SJCRH30 (cell line): ENCODE data around the gene MGAT3. TPM values are rescaled to one million over a fixed set of nuclear protein-coding genes. Genes with fewer than 3 reads are reported as not detected.
"Not testable (repeated sequence)": the region's sequence is repeated elsewhere in the genome, so short reads cannot be mapped to it uniquely, and the experiment has no call there.

Experiments used
- DNase-seq, 2 experiments: peaks; one replicate each; pipeline ENCODE4 v3.0.0-alpha.2; 2015 to 2020
- H3K27ac ChIP-seq: fragments of 250-450 bp; sonication (Bioruptor Pico); 2 replicates; pipeline ENCODE4 v1.5.1; 2020; ENCODE audit warnings: mild to moderate bottlenecking, moderate library complexity
- H3K27me3 ChIP-seq: fragments of 250-450 bp; sonication (Bioruptor Pico); 2 replicates; pipeline ENCODE4 v1.5.1; 2020; ENCODE audit warnings: mild to moderate bottlenecking, moderate library complexity
- H3K36me3 ChIP-seq: fragments of 250-450 bp; sonication (Bioruptor Pico); 2 replicates; pipeline ENCODE4 v1.5.1; 2020; ENCODE audit warnings: mild to moderate bottlenecking, moderate library complexity
- H3K4me1 ChIP-seq: fragments of 250-450 bp; sonication (Bioruptor Pico); 2 replicates; pipeline ENCODE4 v1.5.1; 2020; ENCODE audit warnings: mild to moderate bottlenecking, moderate library complexity
- H3K4me3 ChIP-seq: fragments of 250-450 bp; sonication (Bioruptor Pico); 2 replicates; pipeline ENCODE4 v1.5.1; 2020; ENCODE audit warnings: mild to moderate bottlenecking, moderate library complexity
- H3K9me3 ChIP-seq: fragments of 250-450 bp; sonication (Bioruptor Pico); replicated peaks from 2 replicates; pipeline ENCODE4 v1.5.1; 2020; ENCODE audit warnings: mild to moderate bottlenecking, moderate library complexity
- total RNA-seq: library from RNA; depleted of rRNA; stranded (reverse); fragments of >200 nt; shearing (Covaris generic); gene quantifications from 2 replicates; pipeline ENCODE4 v1.2.3, GENCODE V29; 2014; rRNA removed

Gene MGAT3
- total RNA-seq = not detected in 2 replicates

GRCh38 chr22:39456522-39457197, at the start of gene MGAT3:
Gene MGAT3 (plus strand): TSS chr22:39457012. CDS start chr22:39487348, 30,336 bp downstream.
- Histone ChIP-seq H3K27ac (no peak within 1 kb of the TSS), H3K27me3 (peaks cover 8% of the 10 kb centered on the region), H3K36me3 (no peaks in the 10 kb centered on the region), H3K9me3 (no peaks in the 10 kb centered on the region), H3K4me1 (peaks cover 14% of the 10 kb centered on the region), H3K4me3 (no peak within 1 kb of the TSS)
- DNase-seq = no peak

GRCh38 chr22:39408173-39408572, 48.6 kb upstream of the MGAT3 start:
- no peaks in the 10 kb centered on the region for H3K9me3 ChIP-seq

GRCh38 chr22:39408807-39409206, 48.0 kb upstream of the MGAT3 start:
- DNase-seq = no peak
- no peak overlapping the region for H3K27ac ChIP-seq
- no peaks in the 10 kb centered on the region for H3K9me3 ChIP-seq
- H3K4me3 ChIP-seq = no peak overlapping the region
- H3K27me3 ChIP-seq = no peaks in the 10 kb centered on the region
- H3K36me3 ChIP-seq = no peaks in the 10 kb centered on the region
- H3K4me1 ChIP-seq = peaks cover 6% of the 10 kb centered on the region; the same call in 1 of the 2 replicates

More at GRCh38 chr22:39408173-39408572, 48.6 kb upstream of the MGAT3 start:
- no peaks in the 10 kb centered on the region for H3K27me3 ChIP-seq
- H3K4me1 ChIP-seq = peaks cover 6% of the 10 kb centered on the region; the same call in 1 of the 2 replicates
- H3K36me3 ChIP-seq = no peaks in the 10 kb centered on the region
- no peak overlapping the region for H3K27ac ChIP-seq
- no peak overlapping the region for H3K4me3 ChIP-seq
- DNase-seq = no peak

GRCh38 chr22:39409516-39410029, 47.2 kb upstream of the MGAT3 start:
- Histone ChIP-seq H3K4me3 (no peak overlapping the region), H3K9me3 (no peaks in the 10 kb centered on the region), H3K27me3 (no peaks in the 10 kb centered on the region), H3K36me3 (no peaks in the 10 kb centered on the region), H3K27ac (no peak overlapping the region), H3K4me1 (peaks cover 6% of the 10 kb centered on the region; the same call in 1 of the 2 replicates)
- DNase-seq = no peak

GRCh38 chr22:39410264-39410663, 46.5 kb upstream of the MGAT3 start:
- Histone ChIP-seq H3K27ac (no peak overlapping the region), H3K36me3 (no peaks in the 10 kb centered on the region), H3K27me3 (no peaks in the 10 kb centered on the region), H3K9me3 (no peaks in the 10 kb centered on the region), H3K4me1 (peaks cover 6% of the 10 kb centered on the region; the same call in 1 of the 2 replicates), H3K4me3 (no peak overlapping the region)
- DNase-seq = no peak

- H3K27me3 ChIP-seq, DNase-seq, H3K27ac ChIP-seq, H3K4me3 ChIP-seq, H3K9me3 ChIP-seq, H3K4me1 ChIP-seq, H3K36me3 ChIP-seq: not testable (repeated sequence)
Measured at GRCh38 chr22:39411828-39412365, 44.9 kb upstream of the MGAT3 start.

- H3K36me3 ChIP-seq, DNase-seq, H3K27me3 ChIP-seq, H3K4me3 ChIP-seq, H3K9me3 ChIP-seq, H3K27ac ChIP-seq: not testable (repeated sequence)
- peaks cover 14% of the 10 kb centered on the region for H3K4me1 ChIP-seq
Measured at GRCh38 chr22:39413204-39413603, 43.6 kb upstream of the MGAT3 start.

- Histone ChIP-seq H3K36me3 (no peaks in the 10 kb centered on the region), H3K4me3 (no peak overlapping the region), H3K4me1 (peaks cover 23% of the 10 kb centered on the region), H3K27me3 (no peaks in the 10 kb centered on the region), H3K9me3 (no peaks in the 10 kb centered on the region), H3K27ac (no peak overlapping the region)
- DNase-seq = no peak
Measured at GRCh38 chr22:39414377-39414776, 42.4 kb upstream of the MGAT3 start.

- Histone ChIP-seq H3K9me3 (no peaks in the 10 kb centered on the region), H3K27ac (no peak overlapping the region), H3K4me3 (no peak overlapping the region), H3K36me3 (no peaks in the 10 kb centered on the region), H3K27me3 (no peaks in the 10 kb centered on the region), H3K4me1 (peaks cover 23% of the 10 kb centered on the region)
- no peak for DNase-seq
Measured at GRCh38 chr22:39414886-39415285, 41.9 kb upstream of the MGAT3 start.

GRCh38 chr22:39415506-39415905, 41.3 kb upstream of the MGAT3 start:
- Histone ChIP-seq H3K27ac (no peak overlapping the region), H3K36me3 (no peaks in the 10 kb centered on the region)
- DNase-seq = no peak

GRCh38 chr22:39416319-39416718, 40.5 kb upstream of the MGAT3 start:
- Histone ChIP-seq H3K4me1 (peaks cover 23% of the 10 kb centered on the region), H3K4me3 (no peak overlapping the region), H3K9me3 (no peaks in the 10 kb centered on the region), H3K36me3 (no peaks in the 10 kb centered on the region), H3K27me3 (no peaks in the 10 kb centered on the region), H3K27ac (no peak overlapping the region)
- no peak for DNase-seq

More at GRCh38 chr22:39415506-39415905, 41.3 kb upstream of the MGAT3 start:
- peaks cover 23% of the 10 kb centered on the region for H3K4me1 ChIP-seq
- no peak overlapping the region for H3K4me3 ChIP-seq
- H3K27me3 ChIP-seq = no peaks in the 10 kb centered on the region
- H3K9me3 ChIP-seq = no peaks in the 10 kb centered on the region

- H3K4me3 ChIP-seq = no peak overlapping the region
- peak overlapping the region; percentile 52 for H3K27ac ChIP-seq
- H3K4me1 ChIP-seq = peaks cover 18% of the 10 kb centered on the region
- no peaks in the 10 kb centered on the region for H3K27me3 ChIP-seq
- DNase-seq = no peak
- no peaks in the 10 kb centered on the region for H3K36me3 ChIP-seq
- no peaks in the 10 kb centered on the region for H3K9me3 ChIP-seq
Measured at GRCh38 chr22:39417641-39418040, 39.2 kb upstream of the MGAT3 start.

GRCh38 chr22:39418696-39419095, 38.1 kb upstream of the MGAT3 start:
- Histone ChIP-seq H3K4me1 (peaks cover 18% of the 10 kb centered on the region), H3K27me3 (no peaks in the 10 kb centered on the region), H3K27ac (peak overlapping the region; percentile 52), H3K9me3 (no peaks in the 10 kb centered on the region), H3K4me3 (no peak overlapping the region), H3K36me3 (no peaks in the 10 kb centered on the region)
- DNase-seq = no peak

- Histone ChIP-seq H3K27me3 (no peaks in the 10 kb centered on the region), H3K4me3 (no peak overlapping the region), H3K36me3 (no peaks in the 10 kb centered on the region), H3K4me1 (peaks cover 18% of the 10 kb centered on the region), H3K27ac (peak overlapping the region; percentile 52), H3K9me3 (no peaks in the 10 kb centered on the region)
- no peak for DNase-seq
Measured at GRCh38 chr22:39419096-39419495, 37.7 kb upstream of the MGAT3 start.

- no peaks in the 10 kb centered on the region for H3K9me3 ChIP-seq
- H3K36me3 ChIP-seq = no peaks in the 10 kb centered on the region
- H3K27me3 ChIP-seq = no peaks in the 10 kb centered on the region
- peaks cover 18% of the 10 kb centered on the region for H3K4me1 ChIP-seq
- H3K4me3 ChIP-seq = no peak overlapping the region
- DNase-seq = no peak
- H3K27ac ChIP-seq = no peak overlapping the region
Measured at GRCh38 chr22:39419911-39420310, 36.9 kb upstream of the MGAT3 start.
